Fibroblast of skin of abdomen (primary cell): Measurements from ENCODE around the gene YKT6.
"Not testable (repeated sequence)": the region's sequence is repeated elsewhere in the genome, so short reads cannot be mapped to it uniquely, and the experiment has no call there.

Experiments used
- DNase-seq: peaks from one replicate; pipeline ENCODE4 v3.0.0-alpha.2; 2013

The YKT6 gene

GRCh38 chr7:44194069-44194468 is 6.7 kb upstream of the YKT6 start:
- peak; percentile 24 for DNase-seq

GRCh38 chr7:44194562-44195145 is 6.1 kb upstream of the YKT6 start:
- DNase-seq: no peak

GRCh38 chr7:44195889-44196288 is 4.9 kb upstream of the YKT6 start:
- DNase-seq: no peak

GRCh38 chr7:44196450-44196872 is 4.3 kb upstream of the YKT6 start:
- peak; percentile 48 for DNase-seq

- no peak for DNase-seq
These were observed 3.3 kb upstream of the YKT6 start for GRCh38 chr7:44197474-44197873.

GRCh38 chr7:44200163-44200562 is 615 bp upstream of the YKT6 start:
- not testable (repeated sequence) for DNase-seq

- no peak for DNase-seq
These were observed 1.0 kb downstream of the YKT6 start for GRCh38 chr7:44201813-44202212.

- no peak for DNase-seq
These were observed 5.2 kb downstream of the YKT6 start for GRCh38 chr7:44206008-44206407.

- no peak for DNase-seq
These were observed 7.3 kb downstream of the YKT6 start for GRCh38 chr7:44208085-44208484.

GRCh38 chr7:44210107-44210506 is 9.3 kb downstream of the YKT6 start:
- DNase-seq: no peak

GRCh38 chr7:44211126-44211675 is 10.4 kb downstream of the YKT6 start:
- DNase-seq: no peak

GRCh38 chr7:44212018-44212417 is 11.2 kb downstream of the YKT6 start:
- no peak for DNase-seq

GRCh38 chr7:44212581-44213184 is 11.9 kb downstream of the YKT6 start:
- no peak for DNase-seq

GRCh38 chr7:44213206-44213876 is 12.6 kb downstream of the YKT6 start:
- DNase-seq: no peak

- DNase-seq: no peak
These were observed 13.2 kb downstream of the YKT6 start for GRCh38 chr7:44213877-44214388.

GRCh38 chr7:44215531-44215930 is 14.8 kb downstream of the YKT6 start:
- DNase-seq: no peak

- no peak for DNase-seq
These were observed 15.2 kb downstream of the YKT6 start for GRCh38 chr7:44216019-44216418.

GRCh38 chr7:44216521-44217222 is 15.9 kb downstream of the YKT6 start:
- DNase-seq: no peak

- DNase-seq: no peak
These were observed 16.5 kb downstream of the YKT6 start for GRCh38 chr7:44217223-44217714.

- DNase-seq: no peak
These were observed 17.1 kb downstream of the YKT6 start for GRCh38 chr7:44217852-44218402.

- no peak for DNase-seq
These were observed 17.8 kb downstream of the YKT6 start for GRCh38 chr7:44218418-44219201.
